ENCODE measurements around the gene MECP2.

MECP2 gene

DNA sequence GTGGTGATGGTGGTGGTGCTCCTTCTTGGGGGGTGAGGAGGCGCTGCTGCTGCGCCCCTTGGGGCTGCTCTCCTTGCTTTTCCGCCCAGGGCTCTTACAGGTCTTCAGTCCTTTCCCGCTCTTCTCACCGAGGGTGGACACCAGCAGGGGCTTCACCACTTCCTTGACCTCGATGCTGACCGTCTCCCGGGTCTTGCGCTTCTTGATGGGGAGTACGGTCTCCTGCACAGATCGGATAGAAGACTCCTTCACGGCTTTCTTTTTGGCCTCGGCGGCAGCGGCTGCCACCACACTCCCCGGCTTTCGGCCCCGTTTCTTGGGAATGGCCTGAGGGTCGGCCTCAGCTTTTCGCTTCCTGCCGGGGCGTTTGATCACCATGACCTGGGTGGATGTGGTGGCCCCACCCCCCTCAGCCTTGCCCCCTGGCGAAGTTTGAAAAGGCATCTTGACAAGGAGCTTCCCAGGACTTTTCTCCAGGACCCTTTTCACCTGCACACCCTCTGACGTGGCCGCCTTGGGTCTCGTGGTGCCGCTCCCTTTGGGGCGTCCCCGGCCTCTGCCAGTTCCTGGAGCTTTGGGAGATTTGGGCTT lies 66.7 kb downstream of the MECP2 start:
- DNase-seq: no peak

DNA sequence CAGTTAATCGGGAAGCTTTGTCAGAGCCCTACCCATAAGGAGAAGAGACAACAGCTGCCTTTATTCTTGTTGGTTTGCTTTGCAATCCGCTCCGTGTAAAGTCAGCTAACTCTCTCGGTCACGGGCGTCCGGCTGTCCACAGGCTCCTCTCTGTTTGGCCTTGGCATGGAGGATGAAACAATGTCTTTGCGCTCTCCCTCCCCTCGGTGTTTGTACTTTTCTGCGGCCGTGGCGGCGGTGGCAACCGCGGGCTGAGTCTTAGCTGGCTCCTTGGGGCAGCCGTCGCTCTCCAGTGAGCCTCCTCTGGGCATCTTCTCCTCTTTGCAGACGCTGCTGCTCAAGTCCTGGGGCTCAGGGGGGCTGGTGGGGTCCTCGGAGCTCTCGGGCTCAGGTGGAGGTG lies 67.3 kb downstream of the MECP2 start:
- no peak for DNase-seq

- no peak for DNase-seq
Observed at GRCh38 chrX:154029439-154029838, 68.1 kb downstream of the MECP2 start.

- no peak for DNase-seq
Observed at GRCh38 chrX:154028502-154029184, 68.9 kb downstream of the MECP2 start.

DNA sequence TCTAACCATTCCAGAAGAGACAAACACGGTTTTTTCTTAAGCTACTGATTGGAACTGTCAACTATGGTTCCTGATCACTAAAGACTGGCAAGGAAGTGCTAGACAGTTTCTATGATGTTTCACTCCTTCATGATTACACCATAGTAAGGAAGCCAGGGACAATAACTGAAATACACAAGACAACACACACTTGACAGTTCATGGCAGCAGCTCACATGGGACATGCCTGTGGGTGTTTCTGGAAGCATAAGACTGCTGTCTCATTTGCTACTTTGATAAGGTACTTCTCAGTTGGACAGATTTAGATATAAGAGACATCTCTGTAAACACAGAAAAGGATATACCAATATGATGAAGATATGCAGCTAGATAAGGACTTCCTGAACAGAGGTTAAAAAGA lies 69.5 kb downstream of the MECP2 start:
- no peak for DNase-seq

DNA sequence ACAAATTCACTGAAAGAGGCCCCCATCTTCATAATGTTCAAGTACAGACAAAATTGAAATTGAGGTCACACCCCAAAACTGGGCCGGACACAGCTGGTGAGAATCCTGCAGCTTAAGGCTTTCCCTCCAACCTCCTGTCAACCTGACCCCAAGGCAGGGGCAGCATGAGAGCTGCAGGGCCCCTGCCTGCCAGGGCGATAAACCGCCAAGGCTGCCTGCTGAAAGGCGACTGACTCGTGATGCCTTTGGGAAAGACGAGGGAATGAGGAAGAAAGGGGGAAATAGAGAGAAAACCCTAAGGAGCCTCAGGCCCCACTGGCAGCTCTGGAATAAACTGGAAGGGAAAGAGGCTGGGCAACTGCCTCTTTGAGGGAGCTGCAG lies 70.5 kb downstream of the MECP2 start:
- DNase-seq: no peak

DNA sequence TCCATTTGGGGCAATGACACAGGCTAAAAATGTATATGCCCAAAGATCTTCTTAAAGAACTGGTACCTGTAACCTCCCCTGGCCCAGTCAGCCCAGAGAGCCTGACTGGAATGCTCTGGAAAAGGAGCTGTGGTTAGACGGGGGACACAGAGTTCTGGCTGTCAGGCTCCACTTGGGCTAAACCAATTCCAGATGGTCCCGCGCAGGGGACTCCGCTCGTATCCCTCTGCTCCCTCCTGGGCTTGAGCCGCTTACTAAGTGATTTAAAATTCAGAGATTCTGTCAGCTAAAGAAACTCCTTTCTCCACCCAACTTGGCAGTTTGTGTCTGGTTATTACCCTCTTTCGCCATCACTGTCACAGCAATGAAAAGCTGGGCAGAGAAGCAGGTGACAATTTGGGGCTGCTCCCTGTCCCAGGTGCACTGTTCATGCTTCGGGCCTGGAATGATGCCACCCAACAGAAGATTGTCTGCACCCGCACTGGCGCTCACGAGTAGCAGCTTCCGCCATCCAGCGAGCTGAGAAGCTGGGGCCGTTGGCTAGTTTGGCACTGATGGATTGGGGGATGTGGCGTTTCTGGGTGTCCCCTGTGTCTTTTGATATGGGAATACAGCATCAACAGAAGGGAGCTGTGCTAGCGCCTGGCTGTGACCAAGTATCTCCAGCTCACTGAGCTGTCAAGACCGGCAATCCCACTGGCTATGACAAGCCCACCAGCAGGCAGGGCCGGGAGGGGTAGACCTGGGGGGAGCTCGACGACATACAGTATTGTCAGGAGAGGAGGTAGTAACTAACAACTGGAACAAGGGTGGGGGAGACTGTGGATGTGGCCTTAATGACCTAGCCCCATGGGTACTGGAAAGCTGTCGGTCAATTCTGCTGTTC lies 71.1 kb downstream of the MECP2 start:
- DNase-seq: no peak

DNA sequence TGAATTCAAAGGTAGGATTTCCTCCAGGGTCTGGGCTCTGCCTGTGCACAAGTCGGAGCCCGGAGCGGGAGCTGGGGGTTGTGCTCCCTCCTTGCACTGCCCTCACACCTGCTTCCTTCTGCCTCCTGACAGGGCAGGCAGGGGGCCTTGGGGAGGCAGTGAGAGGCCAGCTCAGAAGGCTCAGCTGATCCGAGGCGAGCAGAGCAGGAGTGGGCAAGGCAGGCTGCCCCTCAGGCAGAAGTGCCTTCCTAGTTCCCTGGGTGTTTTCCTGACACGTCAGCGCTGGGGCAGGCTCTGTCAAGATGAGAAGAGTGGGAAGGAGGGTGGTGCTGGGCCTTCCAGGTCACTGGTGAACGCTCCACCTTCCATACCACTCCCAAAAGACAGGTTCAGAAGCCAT lies 72.3 kb downstream of the MECP2 start:
- DNase-seq: no peak

GRCh38 chrX:154024271-154024670 lies 73.2 kb downstream of the MECP2 start:
- DNase-seq: no peak

DNA sequence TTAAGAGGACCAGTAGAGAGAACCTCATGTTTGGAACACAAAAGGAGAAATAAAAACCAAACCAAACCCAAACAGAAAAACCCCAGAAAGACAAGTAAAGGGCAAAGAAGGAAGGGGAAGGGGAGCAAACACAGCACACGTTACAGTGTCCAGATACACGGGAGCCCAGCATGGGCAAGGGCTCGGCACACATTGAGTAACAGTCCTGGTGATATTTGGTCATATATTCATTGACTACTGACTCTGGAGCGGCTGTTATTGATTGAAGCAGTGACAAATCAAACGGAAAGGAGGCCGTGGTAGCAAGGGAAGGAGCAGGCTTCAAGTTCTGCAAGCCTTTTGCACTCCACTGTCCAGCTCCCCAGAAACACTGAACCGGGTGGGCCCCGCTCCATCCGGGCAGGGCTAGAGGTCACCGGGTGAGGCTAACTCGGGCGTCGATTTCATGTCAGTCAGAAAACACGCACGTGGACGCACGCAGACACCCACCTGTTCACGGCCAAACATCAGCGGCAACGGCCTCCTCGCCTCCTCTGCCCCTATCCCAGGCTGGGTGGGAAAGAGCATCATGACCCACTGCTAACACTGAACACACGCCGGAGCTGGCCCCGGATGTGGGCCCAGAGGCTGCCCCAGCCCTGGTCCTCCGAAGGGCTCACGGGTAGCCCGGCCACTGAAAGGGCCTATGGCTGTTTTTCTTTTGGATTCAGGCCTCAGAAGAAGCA lies 74.1 kb downstream of the MECP2 start:
- no peak for DNase-seq

DNA sequence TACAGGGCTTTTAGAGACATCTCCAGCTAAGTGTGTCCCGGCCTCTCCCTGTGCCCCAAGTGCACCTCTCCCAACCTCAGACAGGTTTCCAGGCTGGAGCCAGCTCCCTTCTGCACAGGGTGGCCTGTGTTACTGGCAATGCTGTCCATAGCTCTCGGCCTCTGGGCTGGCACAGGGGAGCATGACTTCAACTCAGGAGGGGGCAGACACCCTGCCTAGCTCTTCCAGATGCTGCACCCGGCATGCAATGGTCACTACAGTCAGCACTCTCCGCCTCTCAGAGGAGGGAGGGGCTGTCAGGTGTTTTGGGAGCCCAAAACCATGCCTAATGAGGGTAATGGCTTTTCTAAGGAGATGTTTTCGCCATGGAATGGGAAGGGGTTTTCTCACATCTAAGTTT lies 75.4 kb downstream of the MECP2 start:
- DNase-seq: no peak

GRCh38 chrX:154021131-154021611 lies 76.3 kb downstream of the MECP2 start:
- no peak for DNase-seq

GRCh38 chrX:154020536-154021115 lies 76.9 kb downstream of the MECP2 start:
- DNase-seq: no peak

GRCh38 chrX:154019633-154020528 lies 77.6 kb downstream of the MECP2 start, which contains the start of gene IRAK1:
IRAK1 (minus strand) TSS chrX:154019902; CDS start chrX:154019812, 90 bp downstream.
- DNase-seq: peak; percentile 29

- no peak for DNase-seq
Observed at GRCh38 chrX:154019061-154019621, 78.4 kb downstream of the MECP2 start.

DNA sequence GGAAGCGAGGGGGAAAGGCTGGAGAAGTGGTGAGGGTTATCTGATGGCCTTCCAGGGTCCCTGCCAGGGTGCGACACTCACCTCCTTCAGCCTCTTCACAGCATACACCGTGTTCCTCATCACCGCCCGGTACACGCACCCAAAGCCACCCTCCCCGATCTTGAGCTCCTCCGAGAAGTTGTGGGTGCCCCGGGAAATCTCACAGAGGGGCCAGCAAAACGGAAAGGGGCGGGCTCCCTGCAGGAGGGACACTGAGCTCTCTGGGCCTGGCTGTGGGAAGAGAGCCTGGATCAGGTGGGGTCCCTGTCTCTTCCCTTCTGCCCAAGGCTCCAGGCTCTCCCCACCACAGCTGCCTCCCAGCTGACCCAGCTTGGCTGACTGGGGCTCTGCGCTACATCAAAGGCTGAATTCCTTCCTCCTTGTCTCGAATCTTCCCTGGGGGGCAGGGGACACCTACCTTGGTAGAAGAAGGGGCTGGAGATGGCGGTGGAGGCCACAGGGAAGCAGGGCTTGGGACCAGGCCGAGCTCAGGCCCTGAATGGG lies 78.9 kb downstream of the MECP2 start:
- DNase-seq: no peak

GRCh38 chrX:154017766-154018517 lies 79.6 kb downstream of the MECP2 start:
- no peak for DNase-seq

DNA sequence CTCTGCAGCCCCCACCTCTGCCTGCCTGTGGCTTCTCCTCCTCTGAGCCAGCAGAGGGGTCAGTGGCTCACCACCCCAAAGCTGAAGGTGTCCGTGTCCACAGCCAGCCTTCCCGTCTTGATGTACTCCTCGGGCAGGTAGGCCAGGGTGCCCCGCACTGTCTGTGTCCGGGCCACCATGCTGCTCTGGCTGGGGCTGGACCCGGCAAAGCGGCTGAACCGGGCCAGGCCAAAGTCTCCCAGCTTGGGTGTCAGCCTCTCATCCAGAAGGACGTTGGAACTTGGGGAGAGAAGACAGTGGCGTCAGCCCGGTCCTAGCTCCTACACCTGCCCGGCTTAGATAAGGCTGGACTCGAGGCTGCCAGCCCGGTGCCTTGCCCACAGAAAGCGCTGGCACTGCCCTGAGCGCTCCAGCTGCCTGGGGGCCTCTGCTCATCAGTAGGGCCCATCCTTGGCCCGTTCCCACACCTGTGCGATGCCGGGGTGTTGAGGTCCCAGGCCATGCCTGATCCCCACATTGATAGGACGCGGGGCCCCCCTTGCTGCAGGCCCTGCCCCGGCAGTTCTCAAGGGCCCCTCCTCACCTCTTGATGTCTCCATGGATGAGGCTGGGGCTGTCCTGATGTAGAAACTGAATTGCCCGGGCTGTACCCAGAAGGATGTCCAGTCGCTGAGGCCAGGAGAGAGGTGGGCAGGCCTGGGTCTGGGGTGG lies 81.0 kb downstream of the MECP2 start:
- DNase-seq: no peak

- DNase-seq: no peak
Observed at GRCh38 chrX:154015581-154016264, 81.8 kb downstream of the MECP2 start.
